Activated gamma-delta T cell (primary cell): ENCODE measurements around the gene CNTN6.

ENCODE experiments used
- DNase-seq: peaks from one replicate; lab custom pipeline; 2025; lab: John Stamatoyannopoulos, UW
- total RNA-seq, 2 donors: gene quantifications; one replicate each; lab custom pipeline; 2026; lab: John Stamatoyannopoulos, UW

The CNTN6 gene
- total RNA-seq = 0 to 0.04 reads per million in 2 donors

DNA sequence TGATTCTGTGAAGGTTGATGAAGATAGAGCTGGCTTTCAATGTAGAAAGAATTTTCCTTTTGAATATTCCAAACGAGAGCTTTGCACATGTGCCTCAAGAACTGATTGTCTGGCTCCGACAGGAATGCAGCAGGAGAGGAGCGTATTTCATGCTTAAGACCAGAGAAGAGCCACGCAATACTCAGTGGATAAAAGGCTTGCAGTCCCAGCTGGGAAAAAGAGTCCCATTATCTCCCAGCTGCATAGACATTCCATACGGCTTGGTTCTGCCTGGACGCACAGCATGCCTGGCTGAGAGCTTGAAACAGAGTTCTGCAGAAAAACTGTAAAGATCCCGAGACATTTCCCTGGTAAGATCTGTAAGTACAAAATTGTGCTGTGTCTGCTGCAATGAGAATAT lies at the start of gene CNTN6:
TSS of gene CNTN6 (plus strand) at position 254 of the 400 bp plus-strand sequence. CDS start 54,985 bp downstream, outside the sequence.
- no peak for DNase-seq

DNA sequence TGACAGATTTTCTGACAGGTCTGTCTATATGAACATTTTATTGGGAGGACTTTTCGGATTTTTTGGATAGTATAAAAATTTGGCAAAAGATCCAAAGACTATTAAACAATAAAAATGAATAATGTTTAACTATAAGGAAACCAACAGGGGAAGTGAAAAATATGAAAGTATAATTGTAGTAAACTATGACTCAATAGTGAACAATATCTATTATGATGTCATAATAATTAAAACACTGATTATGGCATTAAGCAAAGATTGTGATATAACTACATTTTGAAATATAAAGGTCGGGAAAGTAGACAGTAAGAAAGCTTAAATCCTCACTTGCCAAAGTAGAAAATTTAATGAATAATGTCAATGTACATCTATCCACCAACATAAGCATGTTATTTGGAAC lies 44.3 kb upstream of the CNTN6 start:
- DNase-seq = no peak

DNA sequence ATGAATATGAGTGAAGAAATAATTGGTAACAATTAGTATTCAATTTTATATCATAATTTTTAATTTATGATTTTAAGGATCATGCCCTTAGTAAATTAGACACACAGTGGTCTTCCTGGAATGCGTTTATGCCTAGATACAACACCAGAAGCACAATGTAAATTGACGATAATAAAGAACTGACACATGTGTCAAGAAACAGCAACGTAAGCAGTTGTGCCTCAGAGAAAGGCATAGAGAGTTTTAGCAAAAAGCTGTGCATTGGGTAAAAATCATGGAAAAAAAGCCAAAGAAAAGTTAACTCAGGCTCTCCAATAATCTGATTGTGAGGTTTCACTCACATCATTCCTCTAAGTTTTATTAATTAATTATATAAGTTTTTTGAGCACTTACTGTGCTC lies 37.0 kb upstream of the CNTN6 start:
- DNase-seq = no peak

DNA sequence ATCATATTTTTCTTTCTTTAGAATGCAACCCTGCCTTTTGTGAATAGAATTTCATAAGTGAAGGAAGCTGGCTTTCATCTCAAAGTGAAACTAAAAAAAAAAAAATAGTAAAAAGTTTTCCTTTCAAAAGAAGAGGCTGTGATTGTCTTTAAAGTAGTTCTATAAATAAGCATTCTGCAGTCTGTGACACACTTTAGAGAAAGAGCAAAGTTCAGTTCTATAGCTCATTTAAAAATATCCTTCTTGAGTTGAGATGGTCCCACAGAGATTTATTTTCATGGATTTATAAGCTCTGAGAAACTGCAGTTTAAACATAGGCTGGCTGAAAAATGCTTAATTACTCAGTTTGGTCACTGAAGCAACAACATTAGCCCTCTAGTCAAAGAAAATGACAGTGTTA lies 36.1 kb upstream of the CNTN6 start:
- DNase-seq = no peak

DNA sequence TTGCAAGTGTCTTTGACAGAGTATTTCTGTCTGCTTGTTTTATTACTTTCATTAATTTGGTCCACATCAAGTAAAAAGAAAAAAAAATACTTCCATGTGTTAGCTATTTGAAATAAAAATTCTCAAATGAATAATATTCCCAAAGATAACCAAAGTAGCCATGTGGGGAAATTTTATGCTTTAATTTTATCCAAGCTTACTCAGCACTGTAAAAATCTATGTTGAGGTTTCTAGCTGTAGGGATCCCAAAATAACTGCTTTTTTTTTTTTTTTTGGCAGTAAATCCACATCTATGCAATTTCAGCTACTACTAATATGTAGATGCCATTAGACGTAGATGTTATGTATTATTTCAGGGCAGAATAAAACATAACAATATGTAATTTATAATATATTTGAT lies 35.4 kb upstream of the CNTN6 start:
- DNase-seq = no peak

DNA sequence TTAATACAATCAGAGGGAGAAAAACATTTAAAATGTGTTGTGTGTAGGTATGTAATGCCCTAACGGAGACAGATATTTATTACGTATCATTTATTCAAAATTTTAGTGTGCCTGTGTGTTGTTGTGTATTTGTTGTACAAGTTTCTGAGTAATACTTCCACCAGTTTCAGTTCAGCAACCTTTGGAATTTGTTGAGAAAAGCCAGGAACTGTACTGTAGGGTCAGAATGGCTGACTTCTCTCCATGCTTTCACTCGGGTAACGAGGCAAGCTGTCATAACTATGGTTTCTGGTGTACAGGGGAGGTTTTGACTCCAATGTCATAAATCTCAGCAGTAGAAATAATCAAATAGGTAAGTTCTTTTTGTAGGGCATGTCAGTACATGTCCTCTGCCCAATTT lies 23.8 kb upstream of the CNTN6 start:
- DNase-seq = no peak

DNA sequence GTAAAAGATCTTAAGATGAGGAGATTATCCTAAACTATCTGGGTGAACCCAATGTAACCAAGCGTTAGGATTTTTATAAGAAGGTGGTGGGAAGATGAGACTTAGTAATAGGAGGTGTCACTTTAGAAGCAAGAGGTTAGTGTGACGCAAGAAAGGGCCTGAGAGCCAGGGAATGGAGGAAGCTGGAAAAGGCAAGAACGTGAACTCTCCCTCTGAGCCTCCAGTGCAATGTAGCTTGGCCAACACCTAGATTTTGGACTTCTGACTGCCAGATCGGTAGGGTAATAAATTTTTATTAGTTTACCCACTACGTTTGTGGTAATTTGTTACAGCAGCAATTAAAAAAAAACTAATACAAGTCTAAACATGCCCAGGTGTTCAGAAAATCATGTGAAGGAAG lies 20.8 kb upstream of the CNTN6 start:
- no peak for DNase-seq

DNA sequence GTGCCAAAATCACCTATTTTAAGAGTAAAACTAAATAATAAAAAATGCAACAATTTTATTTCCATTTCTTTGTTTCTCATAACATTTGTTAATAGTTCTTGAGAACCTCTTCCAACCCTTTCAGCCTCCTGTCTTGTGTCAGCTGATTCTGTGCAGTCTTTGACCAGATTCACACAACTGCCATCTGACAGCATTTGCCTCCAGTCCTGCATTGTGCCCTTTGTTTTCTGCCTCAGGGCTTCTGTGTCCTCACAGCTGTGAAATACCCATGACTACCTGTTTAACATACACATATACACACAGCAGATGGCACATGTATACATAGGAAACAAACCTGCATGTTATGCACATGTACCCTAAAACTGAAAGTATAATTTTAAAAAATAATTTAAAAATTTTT lies 13.2 kb upstream of the CNTN6 start:
- no peak for DNase-seq

DNA sequence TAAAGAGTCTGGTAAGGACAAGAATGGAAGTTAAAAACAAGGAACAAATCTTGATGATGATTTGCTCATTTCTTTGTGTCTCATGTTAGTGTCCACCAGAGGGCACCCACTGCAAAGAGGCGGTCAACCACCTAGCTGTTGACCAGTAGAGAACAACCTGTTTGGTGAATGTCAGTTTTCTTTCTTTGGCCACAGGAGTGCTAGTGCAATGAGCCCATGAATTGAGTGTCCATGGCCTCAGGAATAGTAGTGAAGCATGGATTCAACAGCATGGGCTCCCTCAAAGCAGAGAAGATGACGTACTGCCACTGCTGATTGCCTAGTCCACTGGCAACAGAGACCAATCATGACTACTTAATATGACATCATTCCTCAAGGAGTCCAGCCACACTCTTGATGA lies 10.7 kb upstream of the CNTN6 start:
- DNase-seq = no peak

DNA sequence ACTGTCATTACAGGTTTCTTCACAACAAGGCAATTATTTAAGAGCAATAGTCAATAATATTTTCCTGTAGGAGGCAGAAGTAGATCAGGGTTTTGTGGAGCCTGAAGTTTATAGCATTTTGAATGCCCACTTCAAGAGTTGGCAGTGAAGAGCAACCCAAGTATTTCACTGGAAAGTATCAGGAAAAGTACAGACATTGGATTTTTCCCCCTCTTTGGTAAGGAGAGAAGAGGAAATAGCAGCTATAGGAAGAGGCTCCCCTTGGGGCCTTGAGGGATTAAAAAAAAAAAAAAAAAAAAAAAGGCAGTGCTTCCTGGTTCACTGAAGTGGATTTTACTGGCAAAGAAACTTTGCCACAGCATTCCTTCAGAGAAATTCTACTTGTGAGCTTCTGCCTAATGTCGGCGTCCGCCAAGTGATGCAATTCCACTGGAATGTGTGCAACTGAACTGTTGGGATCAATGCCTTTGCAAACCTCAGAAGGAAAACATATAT lies 5.7 kb upstream of the CNTN6 start:
- no peak for DNase-seq

DNA sequence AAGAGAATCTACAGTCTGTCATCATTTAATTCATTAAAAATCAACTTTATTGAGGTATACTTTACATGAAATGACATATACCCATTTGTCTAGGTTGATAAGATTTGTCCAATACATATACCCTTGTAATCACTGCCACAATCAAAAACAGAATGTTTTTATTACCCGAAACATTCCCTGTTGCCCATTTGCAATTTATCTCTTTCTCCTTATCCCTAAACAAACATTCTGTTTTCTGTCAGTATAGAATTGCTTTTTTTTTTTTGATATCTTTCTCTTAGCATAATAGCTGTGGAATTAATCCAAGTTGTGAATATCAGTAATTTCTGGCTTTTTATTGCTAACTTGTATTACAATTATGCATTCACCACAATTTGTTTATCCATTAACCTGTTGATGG lies 4.3 kb upstream of the CNTN6 start:
- DNase-seq = no peak

DNA sequence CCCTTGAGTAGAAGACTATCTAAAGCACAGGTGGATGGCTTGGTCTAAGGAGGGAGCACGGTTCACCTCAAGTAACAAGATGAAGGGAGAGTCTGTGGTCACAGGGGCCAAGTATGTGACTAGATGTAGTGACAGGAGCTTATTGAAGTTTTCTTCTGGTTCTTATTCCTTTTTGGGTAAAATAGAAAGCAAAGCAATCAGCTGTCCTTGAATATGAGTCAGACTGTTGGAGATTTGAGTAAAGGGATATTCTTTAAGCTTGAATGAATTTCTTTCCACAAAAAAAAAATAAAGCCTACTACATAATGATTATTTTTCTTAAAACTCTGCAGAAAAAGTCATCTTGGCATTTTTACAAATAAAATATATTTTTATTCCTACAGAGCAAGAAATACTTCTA lies 1.5 kb upstream of the CNTN6 start:
- no peak for DNase-seq

DNA sequence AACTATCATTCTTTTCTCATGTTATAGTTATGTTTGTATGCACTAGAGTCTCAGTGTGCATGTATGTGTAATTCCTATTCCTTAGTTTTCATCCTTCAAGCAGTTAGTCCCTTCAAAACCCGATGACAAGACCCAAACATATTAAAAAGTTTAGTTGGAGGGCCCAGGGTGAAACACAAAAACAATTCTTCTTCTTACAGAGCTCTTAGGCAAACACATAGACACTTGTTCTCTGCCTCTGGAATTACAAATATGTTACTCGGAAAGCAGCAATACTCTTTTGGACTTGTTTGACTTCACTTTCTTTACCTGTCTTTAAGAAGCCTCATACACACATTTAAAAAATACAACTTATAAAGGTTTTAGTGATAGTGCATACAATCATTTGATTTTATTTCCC lies 763 bp upstream of the CNTN6 start:
- no peak for DNase-seq

DNA sequence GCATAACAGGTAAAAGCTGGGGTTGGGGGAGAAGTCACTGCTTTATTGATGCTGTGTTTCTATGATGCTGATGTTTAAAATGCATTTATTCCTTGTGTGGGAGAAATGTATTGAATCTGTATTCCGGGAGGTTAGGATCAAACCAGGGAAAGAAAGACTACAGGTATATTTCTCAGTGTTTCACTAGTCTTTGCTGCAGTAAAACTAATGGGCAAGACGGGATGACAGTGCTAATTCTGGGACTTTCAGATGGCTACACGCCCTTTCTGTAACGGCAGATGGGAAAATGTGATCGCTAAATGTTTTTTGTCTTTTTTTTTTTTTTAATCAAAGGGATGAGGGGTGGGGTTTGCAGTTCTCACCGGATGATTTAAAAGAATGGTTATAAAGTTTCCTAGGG lies 393 bp downstream of the CNTN6 start:
- no peak for DNase-seq

DNA sequence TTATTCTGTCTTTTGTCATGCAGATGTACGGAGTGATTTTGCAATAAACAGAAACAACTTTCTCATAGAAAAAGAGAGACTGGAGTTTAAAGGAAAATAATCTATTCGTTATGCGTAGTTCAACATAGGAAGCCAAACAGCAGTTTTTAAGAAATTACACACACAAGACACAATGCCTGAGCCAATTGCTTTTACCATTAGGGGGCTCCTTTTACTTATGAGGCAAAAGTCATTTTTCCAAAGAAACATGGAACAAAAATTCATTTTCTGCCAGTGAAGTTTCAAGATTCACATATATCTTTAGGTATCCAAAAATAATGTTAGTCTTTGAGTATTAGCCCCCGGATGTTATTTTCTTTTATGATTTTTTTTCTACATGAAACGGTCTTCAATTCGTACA lies 10.7 kb downstream of the CNTN6 start:
- no peak for DNase-seq

DNA sequence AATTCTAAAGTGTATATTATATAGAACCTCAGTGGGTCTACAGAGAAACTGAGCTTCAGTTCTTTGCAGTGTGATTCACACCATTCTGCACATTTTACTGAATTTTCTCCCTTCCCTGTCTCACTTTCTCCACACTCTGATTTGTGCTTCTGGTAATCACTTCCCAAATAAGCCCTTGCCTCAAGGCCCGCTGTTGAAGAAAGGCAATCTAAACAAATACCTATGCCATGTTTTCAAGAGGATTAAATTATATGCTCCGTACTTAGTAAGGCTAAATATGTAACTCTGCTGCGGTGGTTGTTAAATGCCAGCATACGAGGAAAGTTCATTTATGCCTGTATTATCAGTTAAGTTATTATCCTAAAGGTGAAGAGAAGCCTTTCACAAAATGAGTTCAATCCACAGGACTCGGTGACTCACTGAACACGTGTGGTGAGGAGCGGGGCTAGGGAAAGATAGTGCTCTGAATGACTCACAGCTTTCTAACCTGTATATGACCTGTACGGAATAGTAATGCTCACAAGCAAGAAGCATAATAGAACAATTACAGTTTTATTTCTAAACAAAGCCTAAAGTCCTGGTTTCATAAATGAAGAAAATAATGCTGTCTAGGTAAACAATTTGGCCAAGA lies 25.1 kb downstream of the CNTN6 start:
- no peak for DNase-seq

DNA sequence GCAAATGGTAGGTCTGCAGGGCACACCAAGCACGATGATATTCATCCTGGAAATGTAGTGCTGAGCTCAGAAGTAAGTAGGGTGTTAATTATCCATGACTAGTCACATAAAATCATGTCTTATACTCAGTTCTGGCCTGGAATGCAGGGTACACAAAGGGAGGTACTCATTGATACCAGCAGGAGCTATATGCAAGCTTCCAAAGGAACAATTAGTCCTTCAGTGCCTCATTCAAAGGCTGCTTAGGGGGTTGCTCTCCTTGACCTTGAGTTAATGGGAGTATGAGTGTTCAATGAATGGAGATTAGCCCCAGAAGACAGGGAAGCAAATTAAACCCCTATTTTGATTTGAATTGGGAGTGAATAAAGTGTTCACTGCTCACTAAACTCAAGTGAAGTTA lies 38.3 kb downstream of the CNTN6 start:
- DNase-seq = no peak

DNA sequence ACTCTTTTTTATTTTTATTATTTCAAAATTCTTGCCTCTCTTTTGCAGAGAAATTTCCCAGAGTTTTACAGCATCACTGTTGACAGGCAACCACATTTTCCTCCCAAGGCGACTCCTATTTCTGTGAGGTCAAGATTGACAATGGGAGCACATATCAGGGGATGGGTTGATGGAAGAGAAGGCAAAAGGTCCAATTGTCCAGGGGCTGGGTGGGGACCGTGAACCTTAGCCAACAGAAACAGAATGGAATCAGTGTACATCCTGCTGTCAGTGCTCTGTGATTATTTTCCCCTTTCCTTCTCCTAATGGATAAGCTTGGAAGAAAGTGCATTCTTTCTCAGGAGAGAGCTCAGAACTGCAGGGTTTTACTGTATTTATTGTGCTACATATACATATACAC lies 42.4 kb downstream of the CNTN6 start:
- DNase-seq = no peak

DNA sequence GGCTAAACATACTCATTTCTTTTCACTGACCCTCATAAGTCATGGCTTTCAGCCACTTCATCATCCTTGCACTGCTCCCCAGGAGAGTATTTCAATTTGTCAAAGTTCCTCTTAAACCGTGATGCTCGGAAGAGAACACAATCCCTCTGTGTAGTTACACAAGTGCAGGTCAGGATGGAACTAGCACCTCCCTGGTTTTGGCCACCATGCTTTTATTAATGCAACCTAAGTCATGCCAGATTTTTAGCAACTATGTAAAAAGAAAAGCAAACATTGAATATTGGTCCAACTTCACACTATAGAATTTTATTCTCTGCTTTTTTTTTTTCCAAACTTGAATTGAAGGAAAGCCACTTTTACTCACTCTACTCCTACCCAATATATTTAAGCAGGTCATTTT lies 45.2 kb downstream of the CNTN6 start:
- no peak for DNase-seq

DNA sequence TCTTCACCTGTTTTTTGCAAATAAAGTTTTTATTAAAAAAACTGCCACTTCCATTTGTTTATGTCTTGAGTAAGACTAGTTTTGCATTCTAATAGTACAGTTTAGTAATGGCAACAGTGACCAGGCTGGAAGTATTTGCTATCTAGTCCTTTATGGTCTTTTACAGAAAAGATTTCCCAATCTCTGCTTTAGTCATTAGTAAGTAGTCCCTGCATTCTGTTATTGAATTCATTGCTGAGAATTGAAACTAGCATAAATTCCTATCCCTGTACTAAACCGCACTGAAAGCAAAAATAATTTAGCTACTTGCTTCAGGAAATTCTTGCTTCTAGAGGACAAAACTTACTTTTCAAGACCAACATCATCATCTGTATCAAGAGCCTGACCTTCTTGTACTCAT lies 46.2 kb downstream of the CNTN6 start:
- DNase-seq = no peak

DNA sequence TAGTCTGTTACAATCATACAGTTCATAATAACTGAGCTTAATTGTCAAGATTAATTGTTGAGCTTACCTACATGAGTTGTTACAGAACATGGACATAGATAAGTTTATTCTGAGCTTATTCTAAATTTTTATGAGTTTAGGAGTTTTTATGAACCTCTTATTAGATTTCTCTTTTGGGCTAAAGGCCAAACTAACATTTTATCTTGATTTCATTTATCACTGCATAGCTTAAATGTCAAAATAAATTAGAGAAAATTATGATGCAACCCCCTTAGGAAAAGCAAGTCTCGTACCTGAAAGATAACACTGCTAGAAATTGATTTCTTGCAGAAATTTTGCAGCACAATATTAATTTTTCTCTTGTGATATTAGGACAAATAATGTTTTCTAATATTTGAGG lies 54.5 kb downstream of the CNTN6 start:
- no peak for DNase-seq

DNA sequence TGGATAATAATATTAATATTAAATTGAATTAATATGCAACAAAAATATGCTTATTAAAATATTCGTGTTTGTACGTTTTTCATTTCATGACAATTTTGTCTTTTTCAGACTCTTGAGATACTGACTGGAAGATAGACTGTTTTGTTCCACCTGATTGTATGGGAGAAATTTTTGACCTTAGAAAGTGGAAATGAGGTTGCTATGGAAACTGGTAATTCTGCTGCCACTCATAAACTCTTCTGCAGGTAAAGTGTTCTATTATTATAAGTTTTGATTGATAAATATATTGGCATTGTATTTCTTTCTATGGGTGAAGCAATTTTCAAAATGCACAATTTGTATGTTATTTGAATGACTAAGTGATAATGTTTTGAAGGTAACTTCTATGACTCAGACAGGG lies 55.0 kb downstream of the CNTN6 start:
- no peak for DNase-seq

DNA sequence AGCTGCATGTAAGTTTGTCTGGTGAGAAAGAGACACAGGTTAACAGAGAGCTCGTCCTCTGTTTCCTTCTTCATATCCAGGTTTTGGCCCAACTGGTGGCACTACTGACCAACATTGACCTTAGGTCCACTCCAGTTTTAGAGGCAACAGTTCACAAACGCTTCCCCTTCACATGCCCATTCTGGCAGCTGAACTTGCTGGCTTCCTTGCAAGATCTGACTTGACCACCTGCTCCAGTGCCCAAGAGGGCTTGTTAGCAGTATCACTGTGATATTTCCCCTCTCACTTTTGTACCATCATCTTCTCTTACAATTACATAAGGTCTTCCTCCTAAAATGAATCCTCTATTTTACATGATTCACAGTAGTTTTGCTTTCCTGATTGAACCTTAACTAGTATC lies 71.3 kb downstream of the CNTN6 start:
- DNase-seq = no peak

DNA sequence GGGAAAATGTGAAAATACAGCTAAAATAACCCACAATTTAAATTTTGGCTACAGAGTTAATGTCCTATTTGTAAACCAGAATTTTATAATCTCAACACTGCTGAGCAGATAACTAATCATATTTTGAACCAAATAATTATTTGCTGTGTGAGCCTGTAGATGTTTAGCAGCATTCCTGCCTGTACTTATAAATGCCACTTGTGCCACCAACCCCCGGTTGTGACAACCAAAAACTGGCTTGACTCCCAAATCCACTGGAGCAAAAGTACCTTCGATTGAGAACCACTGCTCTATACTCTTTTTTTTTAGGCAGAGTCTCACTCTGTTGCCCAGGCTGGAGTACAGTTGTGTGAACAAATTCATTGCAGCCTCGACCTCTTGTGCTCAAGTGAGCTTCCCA lies 78.5 kb downstream of the CNTN6 start:
- no peak for DNase-seq

DNA sequence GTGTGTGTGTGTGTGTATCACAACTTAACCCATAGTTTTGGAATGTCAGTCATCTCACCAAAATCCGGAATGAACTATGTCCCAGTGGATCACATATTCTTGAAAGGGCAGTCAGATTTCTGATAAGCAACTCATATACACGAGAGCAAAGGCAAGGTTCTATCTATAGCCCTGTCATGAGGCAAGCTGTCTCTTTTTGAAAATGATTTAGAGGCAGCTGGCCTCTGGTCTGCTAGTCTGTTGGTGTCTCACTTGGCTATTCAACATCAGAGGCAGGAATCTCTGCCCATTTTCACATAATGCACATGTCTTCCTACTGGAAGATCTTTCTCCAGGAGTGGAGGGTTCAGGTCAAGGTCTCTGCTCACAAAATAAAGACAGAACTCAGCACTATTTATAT lies 79.8 kb downstream of the CNTN6 start:
- no peak for DNase-seq
